ENCODE data around the gene CLEC19A.

DNA sequence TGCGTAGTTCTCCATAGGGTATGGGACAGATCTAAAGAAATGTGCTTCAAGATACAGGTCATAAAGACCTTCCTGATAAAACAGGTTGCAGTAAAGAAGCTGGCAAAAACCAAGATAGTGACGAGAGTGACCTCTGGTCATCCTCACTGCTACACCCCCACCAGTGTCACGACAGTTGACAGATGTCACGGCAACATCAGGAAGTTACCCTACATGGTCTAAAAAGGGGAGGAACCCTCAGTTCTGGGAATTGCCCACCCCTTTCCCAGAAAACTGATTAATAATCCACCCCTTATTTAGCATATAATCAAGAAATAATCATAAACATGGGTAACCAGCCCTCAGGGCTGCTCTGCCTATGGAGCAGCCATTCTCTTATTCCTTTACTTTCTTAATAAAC, 46.3 kb downstream of the CLEC19A start:
- TF ChIP-seq, protein P1, sequence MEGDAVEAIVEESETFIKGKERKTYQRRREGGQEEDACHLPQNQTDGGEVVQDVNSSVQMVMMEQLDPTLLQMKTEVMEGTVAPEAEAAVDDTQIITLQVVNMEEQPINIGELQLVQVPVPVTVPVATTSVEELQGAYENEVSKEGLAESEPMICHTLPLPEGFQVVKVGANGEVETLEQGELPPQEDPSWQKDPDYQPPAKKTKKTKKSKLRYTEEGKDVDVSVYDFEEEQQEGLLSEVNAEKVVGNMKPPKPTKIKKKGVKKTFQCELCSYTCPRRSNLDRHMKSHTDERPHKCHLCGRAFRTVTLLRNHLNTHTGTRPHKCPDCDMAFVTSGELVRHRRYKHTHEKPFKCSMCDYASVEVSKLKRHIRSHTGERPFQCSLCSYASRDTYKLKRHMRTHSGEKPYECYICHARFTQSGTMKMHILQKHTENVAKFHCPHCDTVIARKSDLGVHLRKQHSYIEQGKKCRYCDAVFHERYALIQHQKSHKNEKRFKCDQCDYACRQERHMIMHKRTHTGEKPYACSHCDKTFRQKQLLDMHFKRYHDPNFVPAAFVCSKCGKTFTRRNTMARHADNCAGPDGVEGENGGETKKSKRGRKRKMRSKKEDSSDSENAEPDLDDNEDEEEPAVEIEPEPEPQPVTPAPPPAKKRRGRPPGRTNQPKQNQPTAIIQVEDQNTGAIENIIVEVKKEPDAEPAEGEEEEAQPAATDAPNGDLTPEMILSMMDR (IDR thresholded peaks at IDR 0.05; ENCODE audit: extremely low read depth in 1 of 2, insufficient read depth in 1 of 2, low read depth in 1 of 2, low read length in 2 of 2) = no peak
- TF ChIP-seq POLR2A (IDR thresholded peaks at IDR 0.05; ENCODE audit: low read depth, low read length) (no peak), MAX (IDR thresholded peaks at IDR 0.05; ENCODE audit: insufficient read depth, insufficient read length) (no peak), POLR2AphosphoS5 (IDR thresholded peaks at IDR 0.05; ENCODE audit: insufficient read depth, low read depth, low read length) (no peak), EZH2 (IDR thresholded peaks at IDR 0.05; ENCODE audit: borderline replicate concordance, low read depth, low read length, severe bottlenecking) (no peak), GATA2 (IDR thresholded peaks at IDR 0.05; ENCODE audit: insufficient read depth, insufficient read length, low read depth, low read length) (no peak), JUN (IDR thresholded peaks at IDR 0.05; ENCODE audit: borderline replicate concordance, insufficient read depth, insufficient read length, low read depth) (no peak)

Data from endothelial cell of umbilical vein (primary cell).